DOHH2 (cell line): ENCODE results near the gene ARL6IP6.

ENCODE experiments used
- CTCF ChIP-seq: fragments of 200-600 bp; sonication (generic); IDR thresholded peaks from one replicate; pipeline ENCODE4 v1.5.1; 2014; ENCODE audit warnings: antibody characterized with exemption, mild to moderate bottlenecking, low read depth, low read length; ENCODE audit not compliant: poor library complexity, severe bottlenecking
- EZH2phosphoT487 ChIP-seq: fragments of 200-600 bp; sonication (generic); IDR thresholded peaks from 2 replicates; pipeline ENCODE4 v1.6.1; 2017; ENCODE audit warnings: borderline replicate concordance, mild to moderate bottlenecking, antibody characterized with exemption, low read length, moderate library complexity, mixed read lengths

GRCh38 chr2:152796941-152797340 lies 78.5 kb downstream of the ARL6IP6 start:
- TF ChIP-seq CTCF: no peak
- no peak for TF ChIP-seq EZH2phosphoT487
